ENCODE results near the gene PMVK.
A peak's percentile ranks its signal among the peaks of the same experiment; 100 is the strongest.

PMVK gene

GRCh38 chr1:154972213-154972516, 35.6 kb upstream of the PMVK start:
- no peaks in the 10 kb centered on the region for H3K9me3 ChIP-seq
- peaks cover 14% of the 10 kb centered on the region for H3K36me3 ChIP-seq
- TF ChIP-seq CTCF (IDR thresholded peaks at IDR 0.05; ENCODE audit: low read depth, low read length), result no peak
- H3K4me3 ChIP-seq (ENCODE audit: low read depth, low read length), result no peak overlapping the region
- no peaks in the 10 kb centered on the region for H3K27me3 ChIP-seq
- peaks cover 21% of the 10 kb centered on the region for H3K4me1 ChIP-seq
- no peak for DNase-seq

- no peak for DNase-seq
- Histone ChIP-seq H3K4me3 (ENCODE audit: low read depth, low read length) (peak overlapping the region; percentile 84), H3K36me3 (peaks cover 21% of the 10 kb centered on the region), H3K4me1 (peaks cover 18% of the 10 kb centered on the region), H3K27me3 (no peaks in the 10 kb centered on the region), H3K9me3 (no peaks in the 10 kb centered on the region)
- no peak for TF ChIP-seq CTCF (IDR thresholded peaks at IDR 0.05; ENCODE audit: low read depth, low read length)
Observed at GRCh38 chr1:154971341-154971998, 35.0 kb upstream of the PMVK start.

- Histone ChIP-seq H3K4me3 (ENCODE audit: low read depth, low read length) (peak within 1 kb of the TSS; percentile 84), H3K36me3 (peaks cover 27% of the 10 kb centered on the region), H3K9me3 (no peaks in the 10 kb centered on the region), H3K27me3 (no peaks in the 10 kb centered on the region), H3K4me1 (peaks cover 18% of the 10 kb centered on the region)
- DNase-seq, result peak; percentile 97
- no peak for TF ChIP-seq CTCF (IDR thresholded peaks at IDR 0.05; ENCODE audit: low read depth, low read length)
Observed at GRCh38 chr1:154970631-154971340, 34.3 kb upstream of the PMVK start, which contains the start of gene SHC1. SHC1 (minus strand) TSS chr1:154970747; CDS start chr1:154970526, 221 bp downstream.

GRCh38 chr1:154969860-154970452, 33.4 kb upstream of the PMVK start:
- Histone ChIP-seq H3K4me3 (ENCODE audit: low read depth, low read length) (peak overlapping the region; percentile 84), H3K27me3 (no peaks in the 10 kb centered on the region), H3K4me1 (peaks cover 18% of the 10 kb centered on the region), H3K36me3 (peaks cover 36% of the 10 kb centered on the region), H3K9me3 (no peaks in the 10 kb centered on the region)
- DNase-seq, result no peak
- TF ChIP-seq CTCF (IDR thresholded peaks at IDR 0.05; ENCODE audit: low read depth, low read length), result no peak

- H3K4me3 ChIP-seq (ENCODE audit: low read depth, low read length), result peak overlapping the region; percentile 84
- no peaks in the 10 kb centered on the region for H3K27me3 ChIP-seq
- H3K9me3 ChIP-seq, result no peaks in the 10 kb centered on the region
- TF ChIP-seq CTCF (IDR thresholded peaks at IDR 0.05; ENCODE audit: low read depth, low read length), result no peak
- no peak for DNase-seq
- H3K36me3 ChIP-seq, result peaks cover 40% of the 10 kb centered on the region
- H3K4me1 ChIP-seq, result peaks cover 18% of the 10 kb centered on the region
Observed at GRCh38 chr1:154969246-154969645, 32.7 kb upstream of the PMVK start.

GRCh38 chr1:154968731-154969130, 32.2 kb upstream of the PMVK start:
- DNase-seq, result peak; percentile 80
- no peaks in the 10 kb centered on the region for H3K9me3 ChIP-seq
- no peak for TF ChIP-seq CTCF (IDR thresholded peaks at IDR 0.05; ENCODE audit: low read depth, low read length)
- peaks cover 18% of the 10 kb centered on the region for H3K4me1 ChIP-seq
- H3K4me3 ChIP-seq (ENCODE audit: low read depth, low read length), result peak overlapping the region; percentile 84
- no peaks in the 10 kb centered on the region for H3K27me3 ChIP-seq
- H3K36me3 ChIP-seq, result peaks cover 40% of the 10 kb centered on the region
